CD8-positive, alpha-beta memory T cell (primary cell): ENCODE data around the gene PTK6. TPM values are rescaled to one million over a fixed set of nuclear protein-coding genes. Genes with fewer than 3 reads are reported as not detected.

Experiments
- CTCF ChIA-PET: fragments of 350-600 bp; sonication (Branson Sonifier 250); formaldehyde crosslinking; loops from one replicate; lab custom pipeline; 2021; ENCODE audit warnings: antibody characterized with exemption; lab: Charles Lee
- POLR2A ChIA-PET: fragments of 350-600 bp; sonication (Branson Sonifier 250); formaldehyde crosslinking; loops from one replicate; lab custom pipeline; 2021; ENCODE audit warnings: antibody characterized with exemption; lab: Charles Lee
- DNase-seq, 5 donors: peaks; one replicate each; pipeline versions ENCODE4 v3.0.0 to v3.0.0-alpha.2; 2020 to 2022; ENCODE audit warnings: mixed read lengths in 1 of 5
- H3K27ac ChIP-seq: one replicate; pipeline ENCODE4 v1.7.0; 2013; ENCODE audit warnings: low read depth, mild to moderate bottlenecking, low read length, moderate library complexity
- H3K27me3 ChIP-seq: 2 replicates; pipeline ENCODE4 v1.7.0; 2013; ENCODE audit warnings: low read length, mild to moderate bottlenecking; ENCODE audit not compliant: insufficient read depth, poor library complexity, severe bottlenecking
- H3K36me3 ChIP-seq: 2 replicates; pipeline ENCODE4 v1.7.0; 2013; ENCODE audit warnings: mild to moderate bottlenecking, low read length, moderate library complexity; ENCODE audit not compliant: insufficient read depth
- H3K4me1 ChIP-seq: 2 replicates; pipeline ENCODE4 v1.7.0; 2013; ENCODE audit warnings: mild to moderate bottlenecking, low read length, moderate library complexity; ENCODE audit not compliant: insufficient read depth
- H3K4me3 ChIP-seq: 2 replicates; pipeline ENCODE4 v1.7.0; 2013; ENCODE audit warnings: mild to moderate bottlenecking, low read length
- H3K9me3 ChIP-seq: 2 replicates; pipeline ENCODE4 v1.7.0; 2013; ENCODE audit warnings: mild to moderate bottlenecking, low read length
- H3K27ac Mint-ChIP-seq, 8 donors: one replicate each; pipeline ENCODE4 v1.8.0; 2020 to 2021; ENCODE audit warnings: mixed read lengths in 8 of 8, mild to moderate bottlenecking in 6 of 8, inconsistent platforms in 3 of 8, moderate library complexity in 3 of 8
- H3K27me3 Mint-ChIP-seq, 2 donors: one replicate each; pipeline ENCODE4 v1.8.0; 2020 to 2021; ENCODE audit warnings: mixed read lengths in 2 of 2, mild to moderate bottlenecking in 1 of 2, moderate library complexity in 1 of 2
- H3K36me3 Mint-ChIP-seq, 3 donors: one replicate each; pipeline ENCODE4 v1.8.0; 2020 to 2021; ENCODE audit warnings: mixed read lengths in 3 of 3, inconsistent platforms in 1 of 3, mild to moderate bottlenecking in 1 of 3
- H3K4me1 Mint-ChIP-seq, 3 donors: one replicate each; pipeline ENCODE4 v1.8.0; 2020 to 2021; ENCODE audit warnings: mixed read lengths in 3 of 3, inconsistent platforms in 1 of 3, mild to moderate bottlenecking in 1 of 3
- H3K4me3 Mint-ChIP-seq, 7 donors: one replicate each; pipeline ENCODE4 v1.8.0; 2020 to 2021; ENCODE audit warnings: mixed read lengths in 7 of 7, mild to moderate bottlenecking in 6 of 7, moderate library complexity in 4 of 7, inconsistent platforms in 2 of 7
- H3K9me3 Mint-ChIP-seq, 5 donors: one replicate each; pipeline ENCODE4 v1.8.0; 2020 to 2022; ENCODE audit warnings: mixed read lengths in 5 of 5, mild to moderate bottlenecking in 3 of 5, moderate library complexity in 2 of 5, inconsistent platforms in 1 of 5
- polyA plus RNA-seq: library from polyadenylated mRNA; unstranded; fragments of 300-500 nt; fragmentation: Illumina TruSeq; gene quantifications from one replicate; pipeline ENCODE4 v1.2.3, GENCODE V29; 2021
- total RNA-seq, 2 experiments: library from RNA; stranded (reverse); gene quantifications; one replicate each; pipeline ENCODE4 v1.2.3, GENCODE V29; 2021

The PTK6 gene
- total and polyA plus RNA-seq, 3 experiments from 2014 or later: 0.16 to 0.31 (median 0.18) TPM

- no peaks in the 10 kb centered on the region for H3K36me3 Mint-ChIP-seq
- peak within 1 kb of the TSS in 3 of 7 donors; percentile 38 to 83 (median 49) for H3K4me3 Mint-ChIP-seq
- H3K9me3 Mint-ChIP-seq: peaks cover 0 to 3% (median 2%) of the 10 kb centered on the region in 5 donors
- ChIA-PET CTCF (no interaction called here), POLR2A (no interaction called here)
- H3K27ac ChIP-seq: no peak within 1 kb of the TSS
- H3K36me3 ChIP-seq: no peaks in the 10 kb centered on the region
- peaks cover 8% of the 10 kb centered on the region for H3K4me1 ChIP-seq
- H3K9me3 ChIP-seq: no peaks in the 10 kb centered on the region
- H3K4me1 Mint-ChIP-seq: peaks cover 0 to 14% (median 2%) of the 10 kb centered on the region in 3 donors
- peaks cover 9 to 14% of the 10 kb centered on the region in 2 donors for H3K27me3 Mint-ChIP-seq
- no peak within 1 kb of the TSS for H3K27ac Mint-ChIP-seq
- peak; percentile 45 to 73 (median 57) for DNase-seq
- H3K4me3 ChIP-seq: no peak within 1 kb of the TSS
- H3K27me3 ChIP-seq: peaks cover 11% of the 10 kb centered on the region
Observed at GRCh38 chr20:63498960-63499337, 38.2 kb downstream of the PTK6 start, which contains the start of gene EEF1A2. Gene EEF1A2, minus strand, starts transcription at chr20:63499083. Its CDS starts 1,320 bp downstream, at chr20:63497763.

GRCh38 chr20:63497946-63498935 lies 38.9 kb downstream of the PTK6 start:
- Histone ChIP-seq H3K27me3 (peaks cover 11% of the 10 kb centered on the region), H3K36me3 (no peaks in the 10 kb centered on the region), H3K4me1 (peaks cover 8% of the 10 kb centered on the region), H3K27ac (no peak overlapping the region), H3K4me3 (no peak overlapping the region), H3K9me3 (no peaks in the 10 kb centered on the region)
- Mint-ChIP-seq H3K27ac (no peak overlapping the region), H3K9me3 (no peaks in the 10 kb centered on the region), H3K4me3 (peak overlapping the region in 3 of 7 donors; percentile 38 to 83 (median 49)), H3K4me1 (peaks cover 0 to 14% (median 2%) of the 10 kb centered on the region in 3 donors), H3K36me3 (no peaks in the 10 kb centered on the region), H3K27me3 (peaks cover 9% of the 10 kb centered on the region in 2 donors)
- peak in 1 of 5 donors; percentile 46 for DNase-seq
- POLR2A ChIA-PET: no interaction called here
- CTCF ChIA-PET: no interaction called here

GRCh38 chr20:63497138-63497945 lies 39.8 kb downstream of the PTK6 start:
- Mint-ChIP-seq H3K27ac (no peak overlapping the region), H3K4me3 (peak overlapping the region in 4 of 7 donors; percentile 20 to 68 (median 39)), H3K9me3 (no peaks in the 10 kb centered on the region), H3K4me1 (peaks cover 0 to 14% (median 2%) of the 10 kb centered on the region in 3 donors), H3K36me3 (no peaks in the 10 kb centered on the region), H3K27me3 (peaks cover 9% of the 10 kb centered on the region in 2 donors)
- H3K9me3 ChIP-seq: no peaks in the 10 kb centered on the region
- H3K4me3 ChIP-seq: no peak overlapping the region
- no peak overlapping the region for H3K27ac ChIP-seq
- no peaks in the 10 kb centered on the region for H3K36me3 ChIP-seq
- DNase-seq: peak in 1 of 5 donors; percentile 45
- CTCF ChIA-PET: interaction anchor here (0.9 to 2.4 kb wide), 16 partner anchors 11 to 582 kb away, joined by 3 to 20 read pairs (median 4); partner anchors contain the start of genes OPRL1, PPDPF, PTK6 and RGS19
- peaks cover 11% of the 10 kb centered on the region for H3K27me3 ChIP-seq
- POLR2A ChIA-PET: interaction anchor here (1.4 kb wide), 1 partner anchor 23 kb away, joined by 8 read pairs; the partner anchor contains the start of gene PPDPF
- peaks cover 8% of the 10 kb centered on the region for H3K4me1 ChIP-seq

GRCh38 chr20:63496596-63497120 lies 40.5 kb downstream of the PTK6 start:
- Histone ChIP-seq H3K4me1 (peaks cover 8% of the 10 kb centered on the region), H3K9me3 (no peaks in the 10 kb centered on the region), H3K27ac (no peak overlapping the region), H3K4me3 (peak overlapping the region; percentile 43), H3K36me3 (no peaks in the 10 kb centered on the region), H3K27me3 (peaks cover 11% of the 10 kb centered on the region)
- DNase-seq: peak in 1 of 5 donors; percentile 51
- Mint-ChIP-seq H3K36me3 (no peaks in the 10 kb centered on the region), H3K9me3 (no peaks in the 10 kb centered on the region), H3K27me3 (peaks cover 9% of the 10 kb centered on the region in 2 donors), H3K4me1 (peaks cover 0 to 14% (median 2%) of the 10 kb centered on the region in 3 donors), H3K4me3 (peak overlapping the region in 3 of 7 donors; percentile 23 to 45 (median 37)), H3K27ac (no peak overlapping the region)
- ChIA-PET CTCF (interaction anchor here (0.6 to 2.4 kb wide), 26 partner anchors 8 to 583 kb away, joined by 3 to 20 read pairs (median 4); partner anchors contain the start of genes OPRL1, PPDPF, PTK6 and RGS19), POLR2A (interaction anchor here (0.6 to 1.4 kb wide), 3 partner anchors 24 to 359 kb away, joined by 3 to 8 read pairs (median 4); partner anchors contain the start of genes PPDPF and PTK6)

- H3K4me3 ChIP-seq: peak overlapping the region; percentile 43
- no peaks in the 10 kb centered on the region for H3K36me3 ChIP-seq
- ChIA-PET CTCF (interaction anchor here (0.6 to 2.4 kb wide), 24 partner anchors 8 to 584 kb away, joined by 3 to 20 read pairs (median 4); partner anchors contain the start of genes OPRL1, PPDPF, PTK6 and RGS19), POLR2A (interaction anchor here (0.5 to 1.4 kb wide), 4 partner anchors 24 to 359 kb away, joined by 3 to 8 read pairs (median 4); partner anchors contain the start of genes PPDPF and PTK6)
- no peaks in the 10 kb centered on the region for H3K9me3 Mint-ChIP-seq
- H3K27me3 ChIP-seq: peaks cover 18% of the 10 kb centered on the region
- peak; percentile 64 to 81 (median 75) for DNase-seq
- peak overlapping the region in 6 of 7 donors; percentile 45 to 83 (median 66) for H3K4me3 Mint-ChIP-seq
- H3K4me1 ChIP-seq: peaks cover 8% of the 10 kb centered on the region
- no peak overlapping the region for H3K27ac ChIP-seq
- no peaks in the 10 kb centered on the region for H3K9me3 ChIP-seq
- peaks cover 0 to 14% (median 2%) of the 10 kb centered on the region in 3 donors for H3K4me1 Mint-ChIP-seq
- H3K27ac Mint-ChIP-seq: no peak overlapping the region
- no peaks in the 10 kb centered on the region for H3K36me3 Mint-ChIP-seq
- peaks cover 5 to 13% of the 10 kb centered on the region in 2 donors for H3K27me3 Mint-ChIP-seq
Observed at GRCh38 chr20:63495741-63496595, 41.2 kb downstream of the PTK6 start.

GRCh38 chr20:63495167-63495720 lies 41.9 kb downstream of the PTK6 start:
- Histone ChIP-seq H3K4me1 (peaks cover 8% of the 10 kb centered on the region), H3K36me3 (no peaks in the 10 kb centered on the region), H3K9me3 (no peaks in the 10 kb centered on the region), H3K27ac (no peak overlapping the region), H3K27me3 (peaks cover 18% of the 10 kb centered on the region), H3K4me3 (no peak overlapping the region)
- Mint-ChIP-seq H3K4me1 (peaks cover 0 to 14% (median 2%) of the 10 kb centered on the region in 3 donors), H3K9me3 (no peaks in the 10 kb centered on the region), H3K4me3 (no peak overlapping the region), H3K27me3 (peaks cover 5 to 13% of the 10 kb centered on the region in 2 donors), H3K36me3 (no peaks in the 10 kb centered on the region), H3K27ac (no peak overlapping the region)
- ChIA-PET CTCF (interaction anchor here (1.3 to 2.4 kb wide), 4 partner anchors 10 to 189 kb away, joined by 3 to 20 read pairs (median 5); partner anchors contain the start of gene PPDPF), POLR2A (no interaction called here)
- DNase-seq: no peak
